Naive thymus-derived CD8-positive, alpha-beta T cell (primary cell): ENCODE measurements around the gene THRAP3. TPM values are rescaled to one million over a fixed set of nuclear protein-coding genes. Genes with fewer than 3 reads are reported as not detected.
A peak's percentile ranks its signal among the peaks of the same experiment; 100 is the strongest.

Source experiments
- ATAC-seq, 2 donors: fragments of 150-1000 bp; cut with Tn5 transposase in 1 of 2; sonication (Bioruptor Pico), chemical (Tn5 transposase) in 1 of 2; 1 replicate in 1 of 2; 2 replicates in 1 of 2; pipeline ENCODE4 v1.10.0; 2021; ENCODE audit warnings: mild to moderate bottlenecking in 2 of 2, moderate library complexity in 2 of 2
- POLR2A ChIA-PET: fragments of 350-600 bp; sonication (Branson Sonifier 250); formaldehyde crosslinking; loops from one replicate; lab custom pipeline; 2021; ENCODE audit warnings: antibody characterized with exemption; lab: Charles Lee
- DNase-seq, 10 donors: peaks; one replicate each; pipeline versions ENCODE4 v3.0.0 to v3.0.0-alpha.2; 2020 to 2022
- H3K27ac Mint-ChIP-seq, 10 donors: one replicate each; pipeline ENCODE4 v1.8.0; 2020 to 2022; ENCODE audit warnings: mild to moderate bottlenecking in 10 of 10, mixed read lengths in 10 of 10, moderate library complexity in 4 of 10, inconsistent platforms in 1 of 10
- H3K27me3 Mint-ChIP-seq, 5 donors: one replicate each; pipeline ENCODE4 v1.8.0; 2021 to 2022; ENCODE audit warnings: mixed read lengths in 5 of 5
- H3K36me3 Mint-ChIP-seq, 3 donors: one replicate each; pipeline ENCODE4 v1.8.0; 2020 to 2022; ENCODE audit warnings: mixed read lengths in 3 of 3, mild to moderate bottlenecking in 2 of 3, inconsistent platforms in 1 of 3
- H3K4me1 Mint-ChIP-seq, 4 donors: one replicate each; pipeline ENCODE4 v1.8.0; 2021 to 2022; ENCODE audit warnings: mixed read lengths in 4 of 4
- H3K4me3 Mint-ChIP-seq, 10 donors: one replicate each; pipeline ENCODE4 v1.8.0; 2020 to 2022; ENCODE audit warnings: mild to moderate bottlenecking in 10 of 10, mixed read lengths in 10 of 10, moderate library complexity in 6 of 10, inconsistent platforms in 1 of 10
- H3K9me3 Mint-ChIP-seq, 9 donors: one replicate each; pipeline ENCODE4 v1.8.0; 2020 to 2022; ENCODE audit warnings: mixed read lengths in 9 of 9, mild to moderate bottlenecking in 3 of 9, inconsistent platforms in 1 of 9, moderate library complexity in 1 of 9
- polyA plus RNA-seq, 3 donors: library from polyadenylated mRNA; unstranded; fragments of 300-500 nt; fragmentation: Illumina TruSeq; gene quantifications; one replicate each; pipeline ENCODE4 v1.2.3, GENCODE V29; 2021
- total RNA-seq, 8 experiments: library from RNA in 2 of 8; stranded (reverse) in 2 of 8; gene quantifications; one replicate each; pipeline ENCODE4 v1.2.3 and lab custom pipeline; 2021 to 2026

THRAP3 gene
- total and polyA plus RNA-seq, 5 experiments from 2014 or later: 87.6 to 131 (median 106) TPM

- Mint-ChIP-seq H3K36me3 (peaks cover 0 to 69% (median 9%) of the 10 kb centered on the region in 3 donors), H3K4me3 (peak overlapping the region in 1 of 10 donors; percentile 7), H3K27ac (peak overlapping the region in 5 of 10 donors; percentile 43 to 70 (median 55)), H3K27me3 (no peaks in the 10 kb centered on the region), H3K4me1 (peaks cover 12 to 59% (median 49%) of the 10 kb centered on the region in 4 donors), H3K9me3 (no peaks in the 10 kb centered on the region)
- DNase-seq (no peak), ATAC-seq (no peak)
- POLR2A ChIA-PET: no interaction called here
Measured at GRCh38 chr1:36257375-36257767, 33.1 kb downstream of the THRAP3 start.

DNA sequence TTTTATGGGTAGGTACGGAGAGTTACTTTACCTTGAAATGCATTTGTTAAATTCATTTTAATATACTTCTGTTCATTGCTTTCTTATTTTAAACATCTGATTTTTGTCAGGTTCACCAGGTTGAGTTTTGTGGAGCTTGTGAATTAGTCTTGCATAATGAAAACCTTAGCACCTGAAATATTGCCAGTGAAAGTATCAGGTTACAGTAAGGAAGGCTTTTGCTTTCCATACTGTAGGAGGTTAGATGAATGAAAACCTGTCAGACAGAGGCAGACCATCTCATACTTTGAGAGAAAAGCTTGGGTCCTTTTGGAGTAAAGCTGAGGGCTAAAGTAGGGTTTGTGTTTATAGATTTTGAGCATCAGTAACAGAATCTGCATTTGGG lies 34.7 kb downstream of the THRAP3 start:
- H3K9me3 Mint-ChIP-seq: no peaks in the 10 kb centered on the region
- POLR2A ChIA-PET: no interaction called here
- H3K27me3 Mint-ChIP-seq: no peaks in the 10 kb centered on the region
- H3K27ac Mint-ChIP-seq: peak overlapping the region in 3 of 10 donors; percentile 10 to 55 (median 12)
- no peak for ATAC-seq
- H3K4me1 Mint-ChIP-seq: peaks cover 14 to 50% (median 43%) of the 10 kb centered on the region in 4 donors
- DNase-seq: no peak
- no peak overlapping the region for H3K4me3 Mint-ChIP-seq
- H3K36me3 Mint-ChIP-seq: peaks cover 0 to 72% (median 9%) of the 10 kb centered on the region in 3 donors

DNA sequence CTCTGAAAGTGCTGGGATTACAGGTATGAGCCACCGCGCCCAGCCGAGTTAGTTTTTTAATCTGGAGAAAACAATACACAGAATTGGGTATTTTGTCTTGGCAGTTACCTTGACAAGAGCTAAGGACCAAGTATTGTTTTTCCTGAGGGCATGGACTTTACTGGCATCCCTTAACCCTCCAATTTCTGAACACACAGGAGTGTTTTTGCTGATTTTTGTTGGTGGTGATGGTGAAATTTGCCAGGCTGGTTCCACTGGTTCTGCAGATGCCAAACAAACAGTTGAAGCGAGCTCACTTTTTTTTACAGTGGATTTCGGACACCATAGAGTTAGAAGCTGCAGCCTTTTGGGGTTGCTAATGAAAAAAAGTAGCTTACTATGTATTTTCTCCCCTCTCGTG lies 44.7 kb downstream of the THRAP3 start:
- Mint-ChIP-seq H3K4me1 (peaks cover 3 to 30% (median 19%) of the 10 kb centered on the region in 4 donors), H3K36me3 (peaks cover 0 to 57% (median 0%) of the 10 kb centered on the region in 3 donors), H3K4me3 (no peak overlapping the region), H3K27ac (peak overlapping the region in 6 of 10 donors; percentile 5 to 72 (median 34)), H3K9me3 (no peaks in the 10 kb centered on the region), H3K27me3 (no peaks in the 10 kb centered on the region)
- DNase-seq (no peak), ATAC-seq (no peak)
- POLR2A ChIA-PET: no interaction called here

DNA sequence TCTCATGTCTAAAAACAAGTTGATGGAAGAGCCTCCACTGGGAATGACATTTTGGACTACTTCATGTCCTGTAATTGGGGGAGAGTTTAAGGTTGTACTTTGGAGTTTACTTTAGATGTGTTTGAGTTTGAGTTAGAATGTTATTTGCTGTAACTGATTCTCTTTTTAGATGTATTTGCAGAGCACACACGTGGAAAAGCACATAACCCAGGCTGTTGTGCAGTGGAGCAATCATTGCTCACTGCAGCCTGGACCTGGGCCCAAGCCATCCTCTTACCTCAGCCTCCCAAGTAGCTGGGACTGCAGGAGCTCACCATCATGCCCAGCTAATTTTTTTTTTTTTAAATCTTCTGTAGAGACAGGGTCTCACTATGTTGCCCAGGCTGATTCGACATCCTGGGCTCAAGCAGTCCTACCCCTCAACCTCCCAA lies 45.2 kb downstream of the THRAP3 start:
- Mint-ChIP-seq H3K36me3 (peaks cover 0 to 57% (median 0%) of the 10 kb centered on the region in 3 donors), H3K9me3 (no peaks in the 10 kb centered on the region), H3K4me3 (no peak overlapping the region), H3K27me3 (no peaks in the 10 kb centered on the region), H3K27ac (peak overlapping the region in 7 of 10 donors; percentile 5 to 72 (median 31)), H3K4me1 (peaks cover 0 to 26% (median 15%) of the 10 kb centered on the region in 4 donors)
- ATAC-seq (no peak), DNase-seq (no peak)
- POLR2A ChIA-PET: no interaction called here

GRCh38 chr1:36273024-36273423 lies 48.8 kb downstream of the THRAP3 start:
- POLR2A ChIA-PET: no interaction called here
- ATAC-seq: no peak
- peak overlapping the region in 3 of 10 donors; percentile 5 to 80 (median 25) for H3K27ac Mint-ChIP-seq

GRCh38 chr1:36274201-36274600 lies 50.0 kb downstream of the THRAP3 start:
- H3K27me3 Mint-ChIP-seq: no peaks in the 10 kb centered on the region
- no peaks in the 10 kb centered on the region for H3K9me3 Mint-ChIP-seq

More at GRCh38 chr1:36273024-36273423, 48.8 kb downstream of the THRAP3 start:
- Mint-ChIP-seq H3K4me3 (no peak overlapping the region), H3K27me3 (no peaks in the 10 kb centered on the region), H3K36me3 (peaks cover 0 to 53% (median 0%) of the 10 kb centered on the region in 3 donors), H3K4me1 (peaks cover 0 to 18% (median 8%) of the 10 kb centered on the region in 4 donors), H3K9me3 (no peaks in the 10 kb centered on the region)
- DNase-seq: no peak

GRCh38 chr1:36276688-36277087 lies 52.4 kb downstream of the THRAP3 start:
- Mint-ChIP-seq H3K27me3 (no peaks in the 10 kb centered on the region), H3K4me1 (peaks cover 3 to 24% (median 17%) of the 10 kb centered on the region in 4 donors), H3K27ac (peak overlapping the region in 1 of 10 donors; percentile 29), H3K4me3 (no peak overlapping the region), H3K9me3 (no peaks in the 10 kb centered on the region), H3K36me3 (peaks cover 0 to 46% (median 0%) of the 10 kb centered on the region in 3 donors)
- DNase-seq (no peak), ATAC-seq (no peak)
- POLR2A ChIA-PET: interaction anchor here (0.7 kb wide), 1 partner anchor 88 kb away, joined by 4 read pairs; no protein-coding TSS in a partner anchor

More at GRCh38 chr1:36274201-36274600, 50.0 kb downstream of the THRAP3 start:
- peaks cover 0 to 46% (median 0%) of the 10 kb centered on the region in 3 donors for H3K36me3 Mint-ChIP-seq
- peaks cover 0 to 18% (median 7%) of the 10 kb centered on the region in 4 donors for H3K4me1 Mint-ChIP-seq
- DNase-seq: no peak
- H3K27ac Mint-ChIP-seq: peak overlapping the region in 2 of 10 donors; percentile 33 to 42
- POLR2A ChIA-PET: no interaction called here
- H3K4me3 Mint-ChIP-seq: no peak overlapping the region
- no peak for ATAC-seq

GRCh38 chr1:36279110-36279788 lies 55.0 kb downstream of the THRAP3 start:
- no peak for DNase-seq
- no peak for ATAC-seq
- H3K36me3 Mint-ChIP-seq: peaks cover 0 to 47% (median 0%) of the 10 kb centered on the region in 3 donors
- H3K4me3 Mint-ChIP-seq: no peak overlapping the region
- no peaks in the 10 kb centered on the region for H3K27me3 Mint-ChIP-seq
- POLR2A ChIA-PET: interaction anchor here (1.1 kb wide), 1 partner anchor 28 kb away, joined by 3 read pairs; no protein-coding TSS in a partner anchor
- H3K27ac Mint-ChIP-seq: peak overlapping the region in 9 of 10 donors; percentile 17 to 86 (median 68)
- H3K9me3 Mint-ChIP-seq: no peaks in the 10 kb centered on the region
- H3K4me1 Mint-ChIP-seq: peaks cover 3 to 24% (median 15%) of the 10 kb centered on the region in 4 donors

- peaks cover 3 to 24% (median 15%) of the 10 kb centered on the region in 4 donors for H3K4me1 Mint-ChIP-seq
- ATAC-seq (no peak), DNase-seq (no peak)
- H3K27ac Mint-ChIP-seq: peak overlapping the region; percentile 39 to 86 (median 78)
- H3K36me3 Mint-ChIP-seq: peaks cover 0 to 51% (median 0%) of the 10 kb centered on the region in 3 donors
- no peak overlapping the region for H3K4me3 Mint-ChIP-seq
- POLR2A ChIA-PET: interaction anchor here (1.1 kb wide), 1 partner anchor 27 kb away, joined by 3 read pairs; no protein-coding TSS in a partner anchor
- no peaks in the 10 kb centered on the region for H3K9me3 Mint-ChIP-seq
- H3K27me3 Mint-ChIP-seq: no peaks in the 10 kb centered on the region
Measured at GRCh38 chr1:36279789-36280296, 55.6 kb downstream of the THRAP3 start.

DNA sequence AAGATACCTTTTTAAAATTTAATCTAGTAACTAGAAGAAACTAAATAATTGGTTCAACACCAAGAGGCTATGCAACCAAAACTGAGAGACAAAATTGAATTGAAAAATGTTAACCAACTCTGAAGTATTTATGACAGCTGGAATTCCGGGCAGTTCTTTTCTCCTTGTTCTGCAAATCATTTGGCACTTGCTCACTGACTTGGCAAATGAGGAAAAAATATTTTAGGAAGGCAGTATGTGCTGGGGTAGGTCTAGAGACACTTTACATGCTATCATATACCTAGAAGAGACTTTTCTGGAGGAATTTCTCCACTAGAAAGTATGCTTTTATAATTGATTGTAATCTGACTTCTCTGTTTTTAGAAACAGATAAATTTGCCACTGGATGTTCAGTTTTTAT lies 59.8 kb downstream of the THRAP3 start:
- Mint-ChIP-seq H3K4me1 (peaks cover 5 to 33% (median 21%) of the 10 kb centered on the region in 4 donors), H3K27ac (peak overlapping the region in 6 of 10 donors; percentile 25 to 72 (median 31)), H3K4me3 (no peak overlapping the region), H3K36me3 (peaks cover 4 to 73% (median 8%) of the 10 kb centered on the region in 3 donors), H3K27me3 (no peaks in the 10 kb centered on the region), H3K9me3 (no peaks in the 10 kb centered on the region)
- ATAC-seq: no peak
- POLR2A ChIA-PET: no interaction called here
- DNase-seq: no peak

DNA sequence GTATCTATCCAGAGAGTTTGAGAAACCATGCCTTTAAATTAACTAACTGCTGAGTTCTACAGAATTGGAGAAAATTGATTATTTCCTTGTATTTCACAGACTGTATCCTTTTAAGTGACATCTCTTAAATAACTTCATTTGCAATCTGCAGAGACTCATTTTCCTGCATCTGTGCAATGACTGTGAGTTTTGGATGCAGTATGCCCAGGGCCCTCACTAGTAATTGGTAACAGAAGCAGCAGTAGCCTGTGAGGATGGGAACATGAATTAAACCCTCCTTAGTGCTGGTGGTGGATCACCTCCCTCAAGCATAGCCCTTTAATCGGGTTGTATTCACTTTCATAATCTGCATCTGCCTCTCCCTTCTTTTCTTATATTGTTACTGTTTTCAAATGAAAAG lies 60.3 kb downstream of the THRAP3 start:
- DNase-seq (no peak), ATAC-seq (no peak)
- Mint-ChIP-seq H3K4me1 (peaks cover 3 to 32% (median 17%) of the 10 kb centered on the region in 4 donors), H3K27me3 (no peaks in the 10 kb centered on the region), H3K9me3 (no peaks in the 10 kb centered on the region), H3K4me3 (no peak overlapping the region), H3K27ac (peak overlapping the region in 6 of 10 donors; percentile 25 to 72 (median 31)), H3K36me3 (peaks cover 6 to 77% (median 10%) of the 10 kb centered on the region in 3 donors)
- POLR2A ChIA-PET: no interaction called here

- ATAC-seq (peak; percentile 95 to 98), DNase-seq (peak; percentile 35 to 85 (median 68))
- Mint-ChIP-seq H3K27ac (peak overlapping the region in 9 of 10 donors; percentile 44 to 85 (median 69)), H3K4me1 (peaks cover 2 to 23% (median 8%) of the 10 kb centered on the region in 4 donors), H3K9me3 (no peaks in the 10 kb centered on the region), H3K4me3 (no peak overlapping the region), H3K27me3 (no peaks in the 10 kb centered on the region), H3K36me3 (peaks cover 6 to 81% (median 10%) of the 10 kb centered on the region in 3 donors)
- POLR2A ChIA-PET: interaction anchor here (0.6 to 3.0 kb wide), 5 partner anchors 56 to 136 kb away, joined by 3 to 18 read pairs (median 5); partner anchors contain the start of genes THRAP3 and TRAPPC3
Measured at GRCh38 chr1:36285443-36286101, 61.3 kb downstream of the THRAP3 start.
